Measurements from ENCODE around the gene RIT2. TPM values are rescaled to one million over a fixed set of nuclear protein-coding genes. Genes with fewer than 3 reads are reported as not detected.

RIT2 gene
- total RNA-seq, 1 experiment from 2014 or later, result not detected

GRCh38 chr18:42996824-42997223, 118.7 kb downstream of the RIT2 start:
- Histone ChIP-seq H3F3A (ENCODE audit: insufficient read depth, low read depth) (no peaks in the 10 kb centered on the region), H3K27ac (no peak overlapping the region), H3K9me3 (ENCODE audit: insufficient read depth, low read depth) (no peaks in the 10 kb centered on the region), H3K79me2 (ENCODE audit: low read depth) (no peaks in the 10 kb centered on the region), H3K36me3 (ENCODE audit: low read depth) (no peaks in the 10 kb centered on the region), H3K4me2 (no peak overlapping the region), H2AFZ (no peak overlapping the region), H3K4me3 (no peak overlapping the region), H3K4me1 (replicated peaks; ENCODE audit: insufficient read depth) (no peaks in the 10 kb centered on the region), H3K9me2 (ENCODE audit: insufficient read depth) (no peaks in the 10 kb centered on the region), H3K27me3 (ENCODE audit: insufficient read depth, low read depth) (no peaks in the 10 kb centered on the region), H4K20me1 (ENCODE audit: insufficient read depth) (no peaks in the 10 kb centered on the region)
- no peak for DNase-seq
- TF ChIP-seq CTCF (conservative IDR thresholded peaks at IDR 0.05) (no peak), EZH2 (IDR thresholded peaks at IDR 0.05; ENCODE audit: low read depth) (no peak)
- CTCF ChIA-PET, result no interaction called here
- POLR2A ChIA-PET (ENCODE audit: unreplicated experiment), result no interaction called here
- no TSS peak for BruUV-seq (replicated peaks)
- intact Hi-C loops (cut with micrococcal nuclease; ENCODE audit: unreplicated experiment), result no loop called here

DNA sequence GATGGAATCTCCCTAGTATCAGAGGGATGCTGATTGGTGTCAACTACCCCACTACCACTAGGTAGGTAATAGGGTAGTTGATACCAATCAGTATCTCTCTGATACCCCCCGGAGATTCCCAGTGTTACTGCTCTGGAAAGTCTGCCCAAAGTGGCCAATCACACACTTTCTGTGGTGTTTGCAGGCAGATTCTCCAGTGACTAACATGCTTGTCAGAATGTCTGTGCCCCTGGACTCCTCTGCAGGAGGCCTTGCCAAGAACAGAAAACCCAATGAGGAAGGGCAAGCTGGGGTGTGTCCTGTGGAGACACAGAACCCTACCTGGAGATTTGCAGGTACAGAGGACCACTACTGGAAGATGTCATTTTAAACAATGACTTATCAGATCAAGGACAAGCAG, 135.1 kb downstream of the RIT2 start:
- H3K79me2 ChIP-seq (ENCODE audit: low read depth), result no peaks in the 10 kb centered on the region
- no peaks in the 10 kb centered on the region for H3K27me3 ChIP-seq (ENCODE audit: insufficient read depth, low read depth)
- intact Hi-C loops (cut with micrococcal nuclease; ENCODE audit: unreplicated experiment), result no loop called here
- no peak overlapping the region for H3K4me3 ChIP-seq
- ChIA-PET POLR2A (ENCODE audit: unreplicated experiment) (no interaction called here), CTCF (no interaction called here)
- H3K4me2 ChIP-seq, result no peak overlapping the region
- no peaks in the 10 kb centered on the region for H3F3A ChIP-seq (ENCODE audit: insufficient read depth, low read depth)
- no peak for DNase-seq
- H4K20me1 ChIP-seq (ENCODE audit: insufficient read depth), result no peaks in the 10 kb centered on the region
- H3K36me3 ChIP-seq (ENCODE audit: low read depth), result no peaks in the 10 kb centered on the region
- no peaks in the 10 kb centered on the region for H3K9me3 ChIP-seq (ENCODE audit: insufficient read depth, low read depth)
- no TSS peak for BruUV-seq (replicated peaks)
- H3K9me2 ChIP-seq (ENCODE audit: insufficient read depth), result no peaks in the 10 kb centered on the region; the same call in 1 of the 2 replicates
- H3K4me1 ChIP-seq (replicated peaks; ENCODE audit: insufficient read depth), result no peaks in the 10 kb centered on the region
- TF ChIP-seq CTCF (conservative IDR thresholded peaks at IDR 0.05) (no peak), EZH2 (IDR thresholded peaks at IDR 0.05; ENCODE audit: low read depth) (no peak)
- H3K27ac ChIP-seq, result no peak overlapping the region
- no peak overlapping the region for H2AFZ ChIP-seq

- Histone ChIP-seq H3F3A (ENCODE audit: insufficient read depth, low read depth) (no peaks in the 10 kb centered on the region), H3K9me2 (ENCODE audit: insufficient read depth) (no peaks in the 10 kb centered on the region), H2AFZ (no peak overlapping the region), H3K4me1 (replicated peaks; ENCODE audit: insufficient read depth) (no peaks in the 10 kb centered on the region), H3K27me3 (ENCODE audit: insufficient read depth, low read depth) (no peaks in the 10 kb centered on the region), H3K27ac (no peak overlapping the region), H3K9me3 (ENCODE audit: insufficient read depth, low read depth) (no peaks in the 10 kb centered on the region), H3K4me3 (no peak overlapping the region), H3K36me3 (ENCODE audit: low read depth) (no peaks in the 10 kb centered on the region), H3K4me2 (no peak overlapping the region), H3K79me2 (ENCODE audit: low read depth) (no peaks in the 10 kb centered on the region), H4K20me1 (ENCODE audit: insufficient read depth) (no peaks in the 10 kb centered on the region)
- ChIA-PET CTCF (no interaction called here), POLR2A (ENCODE audit: unreplicated experiment) (no interaction called here)
- TF ChIP-seq CTCF (conservative IDR thresholded peaks at IDR 0.05) (no peak), EZH2 (IDR thresholded peaks at IDR 0.05; ENCODE audit: low read depth) (no peak)
- no TSS peak for BruUV-seq (replicated peaks)
- intact Hi-C loops (cut with micrococcal nuclease; ENCODE audit: unreplicated experiment), result no loop called here
- DNase-seq, result no peak
Observed at GRCh38 chr18:42977982-42978637, 137.4 kb downstream of the RIT2 start.
